HCT116 (cell line): ENCODE data around the gene PCSK6.

ENCODE experiments used
- EGR1 ChIP-seq: IDR thresholded peaks from 2 replicates; pipeline ENCODE4 v1.6.1; 2012; ENCODE audit warnings: low read depth
- EZH2 ChIP-seq: fragments of 200-600 bp; sonication (generic); IDR thresholded peaks from 2 replicates; pipeline ENCODE4 v1.6.1; 2017; ENCODE audit warnings: antibody characterized with exemption, mixed run types
- EZH2phosphoT487 ChIP-seq: fragments of 200-600 bp; IDR thresholded peaks from 2 replicates; pipeline ENCODE4 v1.6.1; 2018; ENCODE audit warnings: antibody characterized with exemption, borderline replicate concordance
- POLR2A ChIP-seq: IDR thresholded peaks from 2 replicates; pipeline ENCODE4 v1.7.0; 2011; ENCODE audit warnings: borderline replicate concordance; ENCODE audit not compliant: insufficient read depth, insufficient read length; ENCODE audit errors: extremely low read depth
- POLR2AphosphoS5 ChIP-seq: IDR thresholded peaks from 2 replicates; pipeline ENCODE4 v1.6.1; 2011; ENCODE audit warnings: mild to moderate bottlenecking, low read depth, low read length, moderate library complexity
- RAD21 ChIP-seq: IDR thresholded peaks from 2 replicates; pipeline ENCODE4 v1.6.1; 2012; ENCODE audit warnings: low read depth, mild to moderate bottlenecking
- SP1 ChIP-seq: IDR thresholded peaks from 2 replicates; pipeline ENCODE4 v1.6.1; 2012; ENCODE audit warnings: low read depth
- TCF7L2 ChIP-seq: IDR thresholded peaks from 2 replicates; pipeline ENCODE4 v1.7.0; 2011; ENCODE audit warnings: borderline replicate concordance, inconsistent platforms; ENCODE audit not compliant: insufficient read depth, insufficient read length; ENCODE audit errors: extremely low read depth
- YY1 ChIP-seq: IDR thresholded peaks from 2 replicates; pipeline ENCODE4 v1.6.1; 2011; ENCODE audit warnings: low read length, low read depth, moderate library complexity, mild to moderate bottlenecking; ENCODE audit not compliant: insufficient replicate concordance; ENCODE audit errors: extremely low read depth
- ZFX ChIP-seq: fragments of 450-650 bp; IDR thresholded peaks from 2 replicates; pipeline ENCODE4 v1.6.1; 2017
- TF ChIP-seq, protein P1 (sequence below): IDR thresholded peaks from 2 replicates; pipeline ENCODE4 v1.6.1; 2012
- TF ChIP-seq, protein P2 (sequence below): IDR thresholded peaks from 2 replicates; pipeline ENCODE4 v1.6.1; 2012; ENCODE audit warnings: low read depth
- TF ChIP-seq, protein P3 (sequence below), 3 experiments: fragments of 200-600 bp in 1 of 3; sonication (generic) in 1 of 3; IDR thresholded peaks in 2 of 3; conservative IDR thresholded peaks in 1 of 3; 2 replicates each; pipeline ENCODE4 v1.5.1; 2012 to 2017; ENCODE audit warnings: low read depth in 2 of 3, low read length in 2 of 3, antibody characterized with exemption in 1 of 3, borderline replicate concordance in 1 of 3, control low read depth in 1 of 3, mild to moderate bottlenecking in 1 of 3, mixed read lengths in 1 of 3, mixed run types in 1 of 3, moderate library complexity in 1 of 3; ENCODE audit not compliant: insufficient read depth in 1 of 3
- TF ChIP-seq, protein P4 (sequence below): IDR thresholded peaks from 2 replicates; pipeline ENCODE4 v1.6.1; 2012

DNA sequence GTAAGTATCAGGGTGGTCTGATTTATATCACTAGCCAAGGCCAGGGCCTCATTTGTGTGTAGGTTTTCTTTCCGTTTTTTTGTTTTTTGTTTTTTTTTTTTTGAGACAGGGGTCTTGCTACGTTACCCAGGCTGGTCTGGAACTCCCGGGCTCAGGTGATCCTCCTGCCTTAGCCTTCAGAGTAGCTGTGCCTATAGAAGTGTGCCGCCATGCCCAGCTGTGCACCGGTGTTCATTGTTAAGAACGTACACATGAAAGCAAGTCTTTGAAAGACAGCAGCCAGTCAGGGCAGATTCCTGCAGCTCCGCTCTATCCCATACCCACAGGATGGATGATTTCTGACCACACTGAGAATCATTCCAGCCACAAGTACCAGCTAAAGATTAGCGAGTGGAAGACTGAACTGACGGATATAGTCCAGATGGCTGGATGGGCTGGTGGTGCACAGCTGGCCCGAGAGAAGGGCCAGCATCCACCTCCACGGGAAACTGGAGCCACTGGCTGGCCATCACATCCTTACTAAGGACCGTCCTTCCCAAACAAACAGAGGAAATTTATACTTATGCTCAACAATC lies 95.4 kb downstream of the PCSK6 start:
- TF ChIP-seq, protein P1, sequence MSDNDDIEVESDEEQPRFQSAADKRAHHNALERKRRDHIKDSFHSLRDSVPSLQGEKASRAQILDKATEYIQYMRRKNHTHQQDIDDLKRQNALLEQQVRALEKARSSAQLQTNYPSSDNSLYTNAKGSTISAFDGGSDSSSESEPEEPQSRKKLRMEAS, result no peak
- TF ChIP-seq, protein P2, sequence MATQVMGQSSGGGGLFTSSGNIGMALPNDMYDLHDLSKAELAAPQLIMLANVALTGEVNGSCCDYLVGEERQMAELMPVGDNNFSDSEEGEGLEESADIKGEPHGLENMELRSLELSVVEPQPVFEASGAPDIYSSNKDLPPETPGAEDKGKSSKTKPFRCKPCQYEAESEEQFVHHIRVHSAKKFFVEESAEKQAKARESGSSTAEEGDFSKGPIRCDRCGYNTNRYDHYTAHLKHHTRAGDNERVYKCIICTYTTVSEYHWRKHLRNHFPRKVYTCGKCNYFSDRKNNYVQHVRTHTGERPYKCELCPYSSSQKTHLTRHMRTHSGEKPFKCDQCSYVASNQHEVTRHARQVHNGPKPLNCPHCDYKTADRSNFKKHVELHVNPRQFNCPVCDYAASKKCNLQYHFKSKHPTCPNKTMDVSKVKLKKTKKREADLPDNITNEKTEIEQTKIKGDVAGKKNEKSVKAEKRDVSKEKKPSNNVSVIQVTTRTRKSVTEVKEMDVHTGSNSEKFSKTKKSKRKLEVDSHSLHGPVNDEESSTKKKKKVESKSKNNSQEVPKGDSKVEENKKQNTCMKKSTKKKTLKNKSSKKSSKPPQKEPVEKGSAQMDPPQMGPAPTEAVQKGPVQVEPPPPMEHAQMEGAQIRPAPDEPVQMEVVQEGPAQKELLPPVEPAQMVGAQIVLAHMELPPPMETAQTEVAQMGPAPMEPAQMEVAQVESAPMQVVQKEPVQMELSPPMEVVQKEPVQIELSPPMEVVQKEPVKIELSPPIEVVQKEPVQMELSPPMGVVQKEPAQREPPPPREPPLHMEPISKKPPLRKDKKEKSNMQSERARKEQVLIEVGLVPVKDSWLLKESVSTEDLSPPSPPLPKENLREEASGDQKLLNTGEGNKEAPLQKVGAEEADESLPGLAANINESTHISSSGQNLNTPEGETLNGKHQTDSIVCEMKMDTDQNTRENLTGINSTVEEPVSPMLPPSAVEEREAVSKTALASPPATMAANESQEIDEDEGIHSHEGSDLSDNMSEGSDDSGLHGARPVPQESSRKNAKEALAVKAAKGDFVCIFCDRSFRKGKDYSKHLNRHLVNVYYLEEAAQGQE, result no peak
- TF ChIP-seq, protein P3, sequence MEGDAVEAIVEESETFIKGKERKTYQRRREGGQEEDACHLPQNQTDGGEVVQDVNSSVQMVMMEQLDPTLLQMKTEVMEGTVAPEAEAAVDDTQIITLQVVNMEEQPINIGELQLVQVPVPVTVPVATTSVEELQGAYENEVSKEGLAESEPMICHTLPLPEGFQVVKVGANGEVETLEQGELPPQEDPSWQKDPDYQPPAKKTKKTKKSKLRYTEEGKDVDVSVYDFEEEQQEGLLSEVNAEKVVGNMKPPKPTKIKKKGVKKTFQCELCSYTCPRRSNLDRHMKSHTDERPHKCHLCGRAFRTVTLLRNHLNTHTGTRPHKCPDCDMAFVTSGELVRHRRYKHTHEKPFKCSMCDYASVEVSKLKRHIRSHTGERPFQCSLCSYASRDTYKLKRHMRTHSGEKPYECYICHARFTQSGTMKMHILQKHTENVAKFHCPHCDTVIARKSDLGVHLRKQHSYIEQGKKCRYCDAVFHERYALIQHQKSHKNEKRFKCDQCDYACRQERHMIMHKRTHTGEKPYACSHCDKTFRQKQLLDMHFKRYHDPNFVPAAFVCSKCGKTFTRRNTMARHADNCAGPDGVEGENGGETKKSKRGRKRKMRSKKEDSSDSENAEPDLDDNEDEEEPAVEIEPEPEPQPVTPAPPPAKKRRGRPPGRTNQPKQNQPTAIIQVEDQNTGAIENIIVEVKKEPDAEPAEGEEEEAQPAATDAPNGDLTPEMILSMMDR (IDR thresholded peaks at IDR 0.05 in 2 of 3, conservative IDR thresholded peaks at IDR 0.05 in 1 of 3; ENCODE audit: borderline replicate concordance in 1 of 3, insufficient read depth in 1 of 3, low read depth in 2 of 3, low read length in 2 of 3), result no peak
- TF ChIP-seq EZH2phosphoT487 (no peak), EGR1 (no peak), POLR2A (no peak), POLR2AphosphoS5 (no peak), SP1 (no peak), EZH2 (no peak), ZFX (no peak), YY1 (no peak), TCF7L2 (no peak), RAD21 (no peak)
- TF ChIP-seq, protein P4, sequence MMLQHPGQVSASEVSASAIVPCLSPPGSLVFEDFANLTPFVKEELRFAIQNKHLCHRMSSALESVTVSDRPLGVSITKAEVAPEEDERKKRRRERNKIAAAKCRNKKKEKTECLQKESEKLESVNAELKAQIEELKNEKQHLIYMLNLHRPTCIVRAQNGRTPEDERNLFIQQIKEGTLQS, result no peak
